T-helper 1 cell treated with Interleukin-12 subunit alpha and Interleukin-12 subunit beta and Interleukin-4 antibody, amounts not matched to agents 30 μg/mL and 1 μg/mL, for 36 hours (primary cell): ENCODE data around the gene TCN1.
A peak's percentile ranks its signal among the peaks of the same experiment; 100 is the strongest.
"Not testable (repeated sequence)": the region's sequence is repeated elsewhere in the genome, so short reads cannot be mapped to it uniquely, and the experiment has no call there.

Experiments
- H3K27ac Mint-ChIP-seq: one replicate; pipeline ENCODE4 v1.8.0; 2021; ENCODE audit warnings: mild to moderate bottlenecking, mixed read lengths
- H3K27me3 Mint-ChIP-seq: one replicate; pipeline ENCODE4 v1.8.0; 2021; ENCODE audit warnings: low read depth, mixed read lengths
- H3K36me3 Mint-ChIP-seq: one replicate; pipeline ENCODE4 v1.8.0; 2021; ENCODE audit warnings: low read depth, mixed read lengths
- H3K4me1 Mint-ChIP-seq: one replicate; pipeline ENCODE4 v1.8.0; 2021; ENCODE audit warnings: low read depth, mixed read lengths
- H3K4me3 Mint-ChIP-seq: one replicate; pipeline ENCODE4 v1.8.0; 2021; ENCODE audit warnings: mild to moderate bottlenecking, moderate library complexity, mixed read lengths
- H3K9me3 Mint-ChIP-seq: one replicate; pipeline ENCODE4 v1.8.0; 2021; ENCODE audit warnings: mixed read lengths

Gene TCN1

GRCh38 chr11:59845399-59845798, 20.9 kb downstream of the TCN1 start, which contains the start of gene CBLIF:
CBLIF (minus strand) TSS chr11:59845499; CDS start chr11:59845453, 46 bp downstream.
- Mint-ChIP-seq H3K36me3 (no peaks in the 10 kb centered on the region), H3K27ac (no peak within 1 kb of the TSS), H3K4me3 (no peak within 1 kb of the TSS), H3K9me3 (no peaks in the 10 kb centered on the region), H3K4me1 (no peaks in the 10 kb centered on the region), H3K27me3 (peaks cover 10% of the 10 kb centered on the region)

- Mint-ChIP-seq H3K36me3 (no peaks in the 10 kb centered on the region), H3K9me3 (no peaks in the 10 kb centered on the region), H3K4me1 (no peaks in the 10 kb centered on the region), H3K4me3 (no peak overlapping the region), H3K27ac (no peak overlapping the region), H3K27me3 (peaks cover 10% of the 10 kb centered on the region)
These were observed 24.0 kb downstream of the TCN1 start for GRCh38 chr11:59842316-59842715.

- no peaks in the 10 kb centered on the region for H3K36me3 Mint-ChIP-seq
- H3K27ac Mint-ChIP-seq = no peak overlapping the region
- H3K4me1 Mint-ChIP-seq = no peaks in the 10 kb centered on the region
- peaks cover 8% of the 10 kb centered on the region for H3K27me3 Mint-ChIP-seq
- no peak overlapping the region for H3K4me3 Mint-ChIP-seq
- no peaks in the 10 kb centered on the region for H3K9me3 Mint-ChIP-seq
These were observed 24.8 kb downstream of the TCN1 start for GRCh38 chr11:59841514-59841913.

GRCh38 chr11:59839615-59840014, 26.7 kb downstream of the TCN1 start:
- Mint-ChIP-seq H3K27me3 (peaks cover 4% of the 10 kb centered on the region), H3K4me3 (no peak overlapping the region), H3K27ac (no peak overlapping the region), H3K36me3 (no peaks in the 10 kb centered on the region), H3K9me3 (no peaks in the 10 kb centered on the region), H3K4me1 (no peaks in the 10 kb centered on the region)

GRCh38 chr11:59833602-59834001, 32.7 kb downstream of the TCN1 start:
- no peak overlapping the region for H3K4me3 Mint-ChIP-seq

GRCh38 chr11:59829358-59829757, 36.9 kb downstream of the TCN1 start:
- no peak overlapping the region for H3K4me3 Mint-ChIP-seq
- H3K4me1 Mint-ChIP-seq = no peaks in the 10 kb centered on the region
- no peak overlapping the region for H3K27ac Mint-ChIP-seq
- H3K36me3 Mint-ChIP-seq = no peaks in the 10 kb centered on the region
- no peaks in the 10 kb centered on the region for H3K27me3 Mint-ChIP-seq
- H3K9me3 Mint-ChIP-seq = no peaks in the 10 kb centered on the region

More at GRCh38 chr11:59833602-59834001, 32.7 kb downstream of the TCN1 start:
- H3K27ac Mint-ChIP-seq = no peak overlapping the region
- H3K4me1 Mint-ChIP-seq = no peaks in the 10 kb centered on the region
- no peaks in the 10 kb centered on the region for H3K9me3 Mint-ChIP-seq
- no peaks in the 10 kb centered on the region for H3K27me3 Mint-ChIP-seq
- H3K36me3 Mint-ChIP-seq = no peaks in the 10 kb centered on the region

GRCh38 chr11:59822989-59823566, 43.2 kb downstream of the TCN1 start:
- no peaks in the 10 kb centered on the region for H3K36me3 Mint-ChIP-seq
- no peak overlapping the region for H3K27ac Mint-ChIP-seq
- no peak overlapping the region for H3K4me3 Mint-ChIP-seq
- H3K27me3 Mint-ChIP-seq = peaks cover 9% of the 10 kb centered on the region
- peaks cover 12% of the 10 kb centered on the region for H3K4me1 Mint-ChIP-seq
- H3K9me3 Mint-ChIP-seq = no peaks in the 10 kb centered on the region

GRCh38 chr11:59818572-59818971, 47.7 kb downstream of the TCN1 start:
- H3K27ac Mint-ChIP-seq = no peak overlapping the region
- H3K9me3 Mint-ChIP-seq = no peaks in the 10 kb centered on the region
- no peak overlapping the region for H3K4me3 Mint-ChIP-seq
- H3K36me3 Mint-ChIP-seq = peaks cover 2% of the 10 kb centered on the region
- peaks cover 16% of the 10 kb centered on the region for H3K4me1 Mint-ChIP-seq
- peaks cover 9% of the 10 kb centered on the region for H3K27me3 Mint-ChIP-seq

- H3K4me3 Mint-ChIP-seq, H3K27ac Mint-ChIP-seq, H3K27me3 Mint-ChIP-seq, H3K36me3 Mint-ChIP-seq, H3K9me3 Mint-ChIP-seq: not testable (repeated sequence)
- H3K4me1 Mint-ChIP-seq = peaks cover 16% of the 10 kb centered on the region
These were observed 49.9 kb downstream of the TCN1 start for GRCh38 chr11:59816434-59816833.

GRCh38 chr11:59815754-59816153, 50.5 kb downstream of the TCN1 start:
- H3K4me1 Mint-ChIP-seq = peaks cover 22% of the 10 kb centered on the region
- H3K27me3 Mint-ChIP-seq = peaks cover 5% of the 10 kb centered on the region
- no peak overlapping the region for H3K4me3 Mint-ChIP-seq
- peaks cover 6% of the 10 kb centered on the region for H3K36me3 Mint-ChIP-seq
- H3K9me3 Mint-ChIP-seq = no peaks in the 10 kb centered on the region
- H3K27ac Mint-ChIP-seq = no peak overlapping the region

- Mint-ChIP-seq H3K36me3 (peaks cover 8% of the 10 kb centered on the region), H3K4me1 (peaks cover 23% of the 10 kb centered on the region), H3K9me3 (no peaks in the 10 kb centered on the region), H3K4me3 (peak overlapping the region; percentile 15), H3K27ac (no peak overlapping the region), H3K27me3 (peaks cover 2% of the 10 kb centered on the region)
These were observed 52.3 kb downstream of the TCN1 start for GRCh38 chr11:59814021-59814420.

- Mint-ChIP-seq H3K27ac (no peak overlapping the region), H3K36me3 (peaks cover 12% of the 10 kb centered on the region), H3K4me1 (peaks cover 22% of the 10 kb centered on the region), H3K9me3 (no peaks in the 10 kb centered on the region), H3K4me3 (no peak overlapping the region), H3K27me3 (no peaks in the 10 kb centered on the region)
These were observed 52.9 kb downstream of the TCN1 start for GRCh38 chr11:59813364-59813763.

GRCh38 chr11:59812220-59812619, 54.1 kb downstream of the TCN1 start:
- Mint-ChIP-seq H3K27me3 (no peaks in the 10 kb centered on the region), H3K9me3 (no peaks in the 10 kb centered on the region), H3K27ac (no peak overlapping the region), H3K4me1 (peaks cover 22% of the 10 kb centered on the region), H3K4me3 (no peak overlapping the region), H3K36me3 (peaks cover 13% of the 10 kb centered on the region)

- H3K27ac Mint-ChIP-seq = peak overlapping the region; percentile 90
- H3K9me3 Mint-ChIP-seq = no peaks in the 10 kb centered on the region
- peaks cover 23% of the 10 kb centered on the region for H3K36me3 Mint-ChIP-seq
- H3K4me3 Mint-ChIP-seq = peak overlapping the region; percentile 93
- no peaks in the 10 kb centered on the region for H3K27me3 Mint-ChIP-seq
- H3K4me1 Mint-ChIP-seq = peaks cover 24% of the 10 kb centered on the region
These were observed 55.4 kb downstream of the TCN1 start for GRCh38 chr11:59810911-59811259.

GRCh38 chr11:59810189-59810910, 55.9 kb downstream of the TCN1 start, which contains the start of gene MRPL16:
MRPL16 (minus strand) TSS chr11:59810778; CDS start chr11:59810658, 120 bp downstream.
- peaks cover 24% of the 10 kb centered on the region for H3K4me1 Mint-ChIP-seq
- H3K9me3 Mint-ChIP-seq = no peaks in the 10 kb centered on the region
- H3K27me3 Mint-ChIP-seq = no peaks in the 10 kb centered on the region
- peak within 1 kb of the TSS; percentile 90 for H3K27ac Mint-ChIP-seq
- H3K4me3 Mint-ChIP-seq = peak within 1 kb of the TSS; percentile 93
- H3K36me3 Mint-ChIP-seq = peaks cover 23% of the 10 kb centered on the region
